ENCODE data around the gene SERAC1. TPM values are rescaled to one million over a fixed set of nuclear protein-coding genes. Genes with fewer than 3 reads are reported as not detected.
"Not testable (repeated sequence)": the region's sequence is repeated elsewhere in the genome, so short reads cannot be mapped to it uniquely, and the experiment has no call there.

Gene SERAC1
- total RNA-seq, 1 donor: 33.7 TPM

GRCh38 chr6:158185729-158186456 lies 17.8 kb upstream of the SERAC1 start:
- Histone ChIP-seq H3K79me2 (ENCODE audit: insufficient read depth, low read length) (peaks cover 35% of the 10 kb centered on the region), H3K9me3 (ENCODE audit: low read depth, low read length) (no peaks in the 10 kb centered on the region), H4K20me1 (ENCODE audit: insufficient read depth, low read length) (no peaks in the 10 kb centered on the region), H2AFZ (ENCODE audit: low read length) (no peak overlapping the region), H3K27me3 (ENCODE audit: insufficient read depth, low read length) (no peaks in the 10 kb centered on the region), H3K4me3 (ENCODE audit: insufficient read depth, low read length) (no peak overlapping the region), H3K4me2 (ENCODE audit: insufficient read depth, low read length) (peak overlapping the region; percentile 38), H3K36me3 (ENCODE audit: insufficient read depth, low read length) (peaks cover 22% of the 10 kb centered on the region), H3K4me1 (ENCODE audit: insufficient read depth, low read length) (peaks cover 35% of the 10 kb centered on the region), H3K27ac (ENCODE audit: low read depth, low read length) (peak overlapping the region; percentile 98)
- DNase-seq (ENCODE audit: insufficient read length, low spot score, missing footprints): peak; percentile 74
- TF ChIP-seq CTCF (IDR thresholded peaks at IDR 0.05; ENCODE audit: extremely low read depth, low read depth, low read length): no peak

- Histone ChIP-seq H3K27ac (ENCODE audit: low read depth, low read length) (peak overlapping the region; percentile 98), H4K20me1 (ENCODE audit: insufficient read depth, low read length) (no peaks in the 10 kb centered on the region), H3K79me2 (ENCODE audit: insufficient read depth, low read length) (peaks cover 42% of the 10 kb centered on the region), H3K9me3 (ENCODE audit: low read depth, low read length) (no peaks in the 10 kb centered on the region), H3K4me2 (ENCODE audit: insufficient read depth, low read length) (peak overlapping the region; percentile 30), H3K27me3 (ENCODE audit: insufficient read depth, low read length) (no peaks in the 10 kb centered on the region), H3K4me3 (ENCODE audit: insufficient read depth, low read length) (no peak overlapping the region), H3K36me3 (ENCODE audit: insufficient read depth, low read length) (peaks cover 20% of the 10 kb centered on the region), H2AFZ (ENCODE audit: low read length) (no peak overlapping the region), H3K4me1 (ENCODE audit: insufficient read depth, low read length) (peaks cover 35% of the 10 kb centered on the region)
- TF ChIP-seq CTCF (IDR thresholded peaks at IDR 0.05; ENCODE audit: extremely low read depth, low read depth, low read length): no peak
- DNase-seq (ENCODE audit: insufficient read length, low spot score, missing footprints): no peak
Observed at GRCh38 chr6:158184608-158185007, 16.5 kb upstream of the SERAC1 start.

- H3K4me3 ChIP-seq (ENCODE audit: insufficient read depth, low read length); H2AFZ ChIP-seq (ENCODE audit: low read length); H3K9me3 ChIP-seq (ENCODE audit: low read depth, low read length); H3K27me3 ChIP-seq (ENCODE audit: insufficient read depth, low read length); DNase-seq (ENCODE audit: insufficient read length, low spot score, missing footprints); H4K20me1 ChIP-seq (ENCODE audit: insufficient read depth, low read length); H3K4me2 ChIP-seq (ENCODE audit: insufficient read depth, low read length): not testable (repeated sequence)
- Histone ChIP-seq H3K4me1 (ENCODE audit: insufficient read depth, low read length) (peaks cover 35% of the 10 kb centered on the region), H3K79me2 (ENCODE audit: insufficient read depth, low read length) (peaks cover 40% of the 10 kb centered on the region), H3K27ac (ENCODE audit: low read depth, low read length) (peak overlapping the region; percentile 98), H3K36me3 (ENCODE audit: insufficient read depth, low read length) (peaks cover 17% of the 10 kb centered on the region)
Observed at GRCh38 chr6:158183174-158183972, 15.3 kb upstream of the SERAC1 start.

GRCh38 chr6:158177712-158178111 lies 9.7 kb upstream of the SERAC1 start:
- H3K27me3 ChIP-seq (ENCODE audit: insufficient read depth, low read length); H3K9me3 ChIP-seq (ENCODE audit: low read depth, low read length); H3K4me2 ChIP-seq (ENCODE audit: insufficient read depth, low read length); H4K20me1 ChIP-seq (ENCODE audit: insufficient read depth, low read length); H3K27ac ChIP-seq (ENCODE audit: low read depth, low read length); H2AFZ ChIP-seq (ENCODE audit: low read length); DNase-seq (ENCODE audit: insufficient read length, low spot score, missing footprints); H3K4me3 ChIP-seq (ENCODE audit: insufficient read depth, low read length): not testable (repeated sequence)
- H3K36me3 ChIP-seq (ENCODE audit: insufficient read depth, low read length): peaks cover 15% of the 10 kb centered on the region
- peaks cover 22% of the 10 kb centered on the region for H3K4me1 ChIP-seq (ENCODE audit: insufficient read depth, low read length)
- peaks cover 57% of the 10 kb centered on the region for H3K79me2 ChIP-seq (ENCODE audit: insufficient read depth, low read length)
